ENCODE data around the gene PTPRG. TPM values are rescaled to one million over a fixed set of nuclear protein-coding genes. Genes with fewer than 3 reads are reported as not detected.

PTPRG gene
- total RNA-seq, 1 experiment from 2014 or later, result 9.2 TPM

- DNase-seq (ENCODE audit: low read depth), result no peak
Measured at GRCh38 chr3:61765157-61765876, 203.9 kb downstream of the PTPRG start.

GRCh38 chr3:61768284-61769037 lies 207.1 kb downstream of the PTPRG start:
- DNase-seq (ENCODE audit: low read depth), result no peak

- no peak for DNase-seq (ENCODE audit: low read depth)
Measured at GRCh38 chr3:61769266-61769990, 208.1 kb downstream of the PTPRG start.

- DNase-seq (ENCODE audit: low read depth), result no peak
Measured at GRCh38 chr3:61771976-61772375, 210.6 kb downstream of the PTPRG start.

- no peak for DNase-seq (ENCODE audit: low read depth)
Measured at GRCh38 chr3:61772456-61772855, 211.1 kb downstream of the PTPRG start.

- no peak for DNase-seq (ENCODE audit: low read depth)
Measured at GRCh38 chr3:61774279-61774890, 213.0 kb downstream of the PTPRG start.

- DNase-seq (ENCODE audit: low read depth), result no peak
Measured at GRCh38 chr3:61776390-61776789, 215.0 kb downstream of the PTPRG start.

- DNase-seq (ENCODE audit: low read depth), result peak; percentile 19
Measured at GRCh38 chr3:61777483-61777882, 216.1 kb downstream of the PTPRG start.

GRCh38 chr3:61778095-61778494 lies 216.7 kb downstream of the PTPRG start:
- DNase-seq (ENCODE audit: low read depth), result no peak

GRCh38 chr3:61780016-61780415 lies 218.6 kb downstream of the PTPRG start:
- no peak for DNase-seq (ENCODE audit: low read depth)

- DNase-seq (ENCODE audit: low read depth), result no peak
Measured at GRCh38 chr3:61780455-61781228, 219.3 kb downstream of the PTPRG start.

- peak; percentile 60 for DNase-seq (ENCODE audit: low read depth)
Measured at GRCh38 chr3:61783993-61784718, 222.8 kb downstream of the PTPRG start.

GRCh38 chr3:61788623-61789507 lies 227.5 kb downstream of the PTPRG start:
- DNase-seq (ENCODE audit: low read depth), result no peak

- DNase-seq (ENCODE audit: low read depth), result no peak
Measured at GRCh38 chr3:61789861-61790260, 228.5 kb downstream of the PTPRG start.

- no peak for DNase-seq (ENCODE audit: low read depth)
Measured at GRCh38 chr3:61790411-61790810, 229.0 kb downstream of the PTPRG start.

- no peak for DNase-seq (ENCODE audit: low read depth)
Measured at GRCh38 chr3:61793056-61793455, 231.7 kb downstream of the PTPRG start.

- no peak for DNase-seq (ENCODE audit: low read depth)
Measured at GRCh38 chr3:61793521-61793920, 232.2 kb downstream of the PTPRG start.

GRCh38 chr3:61794341-61794740 lies 233.0 kb downstream of the PTPRG start:
- DNase-seq (ENCODE audit: low read depth), result no peak

GRCh38 chr3:61794961-61795360 lies 233.6 kb downstream of the PTPRG start:
- no peak for DNase-seq (ENCODE audit: low read depth)

Data from M059J (cell line).